Limb (tissue), 2 donors: ENCODE results near the gene ROBO1.
"Not testable (repeated sequence)": the region's sequence is repeated elsewhere in the genome, so short reads cannot be mapped to it uniquely, and the experiment has no call there.

ENCODE experiments used
- DNase-seq, 2 donors: peaks; one replicate each; pipeline ENCODE4 v3.0.0-alpha.2; 2016; ENCODE audit errors: extremely low spot score in 2 of 2

ROBO1 gene

GRCh38 chr3:78712270-78712669 lies 1055.5 kb downstream of the ROBO1 start:
- no peak for DNase-seq

- no peak for DNase-seq
Measured at GRCh38 chr3:78708565-78709073, 1059.2 kb downstream of the ROBO1 start.

GRCh38 chr3:78707609-78708008 lies 1060.2 kb downstream of the ROBO1 start:
- DNase-seq: no peak

GRCh38 chr3:78706906-78707523 lies 1060.8 kb downstream of the ROBO1 start:
- DNase-seq: no peak

- DNase-seq: no peak
Measured at GRCh38 chr3:78703944-78704343, 1063.9 kb downstream of the ROBO1 start.

- DNase-seq: no peak
Measured at GRCh38 chr3:78701537-78701936, 1066.3 kb downstream of the ROBO1 start.

- no peak for DNase-seq
Measured at GRCh38 chr3:78698431-78698830, 1069.4 kb downstream of the ROBO1 start.

- peak in 1 of 2 donors; percentile 23 for DNase-seq
Measured at GRCh38 chr3:78697426-78697825, 1070.4 kb downstream of the ROBO1 start.

- DNase-seq: peak in 1 of 2 donors; percentile 65
Measured at GRCh38 chr3:78690766-78691165, 1077.0 kb downstream of the ROBO1 start.

- DNase-seq: no peak
Measured at GRCh38 chr3:78689378-78689777, 1078.4 kb downstream of the ROBO1 start.

GRCh38 chr3:78687520-78687919 lies 1080.3 kb downstream of the ROBO1 start:
- no peak for DNase-seq

GRCh38 chr3:78683284-78683683 lies 1084.5 kb downstream of the ROBO1 start:
- no peak for DNase-seq

- not testable (repeated sequence) for DNase-seq
Measured at GRCh38 chr3:78675119-78675805, 1092.5 kb downstream of the ROBO1 start.

- no peak for DNase-seq
Measured at GRCh38 chr3:78670746-78671145, 1097.1 kb downstream of the ROBO1 start.

- DNase-seq: no peak
Measured at GRCh38 chr3:78670094-78670493, 1097.7 kb downstream of the ROBO1 start.

- DNase-seq: no peak
Measured at GRCh38 chr3:78668302-78668701, 1099.5 kb downstream of the ROBO1 start.

- DNase-seq: no peak
Measured at GRCh38 chr3:78666470-78666800, 1101.4 kb downstream of the ROBO1 start.

GRCh38 chr3:78665776-78666469 lies 1101.9 kb downstream of the ROBO1 start:
- no peak for DNase-seq

GRCh38 chr3:78665101-78665500 lies 1102.7 kb downstream of the ROBO1 start:
- DNase-seq: no peak

GRCh38 chr3:78660957-78661356 lies 1106.8 kb downstream of the ROBO1 start:
- no peak for DNase-seq

- DNase-seq: no peak
Measured at GRCh38 chr3:78659386-78659987, 1108.3 kb downstream of the ROBO1 start.

GRCh38 chr3:78647726-78648125 lies 1120.1 kb downstream of the ROBO1 start:
- DNase-seq: no peak
